Activated T-cell treated with anti-CD3 and anti-CD28 coated beads, Interleukin-2, amount 50 U/mL, for 4 hours (primary cell): ENCODE data around the gene PDS5B. TPM values are rescaled to one million over a fixed set of nuclear protein-coding genes. Genes with fewer than 3 reads are reported as not detected.
A peak's percentile ranks its signal among the peaks of the same experiment; 100 is the strongest.

Source experiments
- ATAC-seq, 2 donors: fragments of 200-7000 bp; cut with Tn5 transposase; one replicate each; pipeline ENCODE4 v1.10.0; 2021
- DNase-seq: peaks from one replicate; pipeline ENCODE4 v3.0.0-alpha.2; 2020
- H3K27me3 Mint-ChIP-seq: one replicate; pipeline ENCODE4 v1.8.0; 2021; ENCODE audit warnings: low read depth, mixed read lengths
- H3K36me3 Mint-ChIP-seq: one replicate; pipeline ENCODE4 v1.8.0; 2022; ENCODE audit warnings: mixed read lengths; ENCODE audit not compliant: insufficient read depth
- H3K4me1 Mint-ChIP-seq: one replicate; pipeline ENCODE4 v1.8.0; 2021; ENCODE audit warnings: low read depth, mixed read lengths
- H3K4me3 Mint-ChIP-seq: one replicate; pipeline ENCODE4 v1.8.0; 2021; ENCODE audit warnings: mild to moderate bottlenecking, moderate library complexity, mixed read lengths
- H3K9me3 Mint-ChIP-seq: one replicate; pipeline ENCODE4 v1.8.0; 2021; ENCODE audit warnings: mixed read lengths
- total RNA-seq, 3 donors: library from RNA; stranded (reverse); gene quantifications; one replicate each; pipeline ENCODE4 v1.2.1, GENCODE V29; 2021

PDS5B gene
- total RNA-seq, 3 donors from 2014 or later, result 37.6 to 41.8 (median 38.2) TPM

DNA sequence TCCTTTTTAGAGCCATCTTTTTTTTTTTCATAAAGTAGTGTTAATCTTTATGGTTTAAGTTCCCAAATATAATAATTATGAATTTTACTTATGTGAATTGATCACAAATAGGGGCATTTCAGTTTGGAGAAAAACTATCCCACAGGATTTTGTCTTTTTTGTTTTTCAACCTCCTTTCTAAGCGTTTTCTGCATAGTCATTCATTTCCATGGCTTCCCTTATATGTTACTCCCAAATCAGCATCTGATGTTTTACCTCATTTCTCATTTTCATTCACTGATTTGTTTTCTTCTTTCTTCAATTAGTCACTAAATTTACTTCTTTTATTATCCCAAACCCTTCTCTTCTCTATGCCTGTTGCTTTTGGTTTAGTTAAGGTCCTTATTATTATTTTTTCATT lies 24.7 kb downstream of the PDS5B start:
- peaks cover 21% of the 10 kb centered on the region for H3K36me3 Mint-ChIP-seq
- DNase-seq (no peak), ATAC-seq (no peak)
- peaks cover 18% of the 10 kb centered on the region for H3K9me3 Mint-ChIP-seq
- no peaks in the 10 kb centered on the region for H3K27me3 Mint-ChIP-seq
- H3K4me3 Mint-ChIP-seq, result no peak overlapping the region
- H3K4me1 Mint-ChIP-seq, result peaks cover 53% of the 10 kb centered on the region

DNA sequence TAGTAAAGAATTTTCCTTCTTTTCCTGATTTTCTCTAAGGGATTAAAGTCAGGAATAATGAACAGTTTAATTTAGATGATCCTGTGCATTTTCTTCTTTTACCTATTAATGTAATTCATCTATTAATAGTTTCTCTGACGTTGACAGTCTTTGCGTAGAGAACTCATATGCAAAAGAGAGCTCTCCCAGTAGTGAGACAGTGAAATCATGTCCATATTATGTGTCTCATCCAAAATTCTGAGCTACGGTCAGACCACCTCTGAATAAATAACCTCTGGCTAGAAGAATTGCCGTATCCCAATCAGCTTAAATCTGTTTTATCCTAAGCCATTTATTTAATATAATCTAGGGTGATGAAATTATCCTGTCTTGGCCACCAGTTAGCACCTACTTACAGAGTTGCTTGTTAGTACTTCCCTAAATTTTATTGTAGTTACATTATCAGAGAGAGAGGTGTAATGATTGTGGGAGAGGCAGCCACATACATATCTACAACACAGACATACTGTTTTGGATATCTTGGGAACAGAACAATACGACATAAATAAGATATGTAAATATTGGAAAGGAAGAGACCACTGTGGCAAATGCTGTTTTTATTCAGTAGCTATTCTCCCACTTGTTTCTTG lies 30.7 kb downstream of the PDS5B start:
- Mint-ChIP-seq H3K36me3 (peaks cover 25% of the 10 kb centered on the region), H3K4me3 (no peak overlapping the region), H3K9me3 (peaks cover 18% of the 10 kb centered on the region), H3K27me3 (no peaks in the 10 kb centered on the region), H3K4me1 (peaks cover 25% of the 10 kb centered on the region)
- ATAC-seq, result no peak
- DNase-seq, result no peak

DNA sequence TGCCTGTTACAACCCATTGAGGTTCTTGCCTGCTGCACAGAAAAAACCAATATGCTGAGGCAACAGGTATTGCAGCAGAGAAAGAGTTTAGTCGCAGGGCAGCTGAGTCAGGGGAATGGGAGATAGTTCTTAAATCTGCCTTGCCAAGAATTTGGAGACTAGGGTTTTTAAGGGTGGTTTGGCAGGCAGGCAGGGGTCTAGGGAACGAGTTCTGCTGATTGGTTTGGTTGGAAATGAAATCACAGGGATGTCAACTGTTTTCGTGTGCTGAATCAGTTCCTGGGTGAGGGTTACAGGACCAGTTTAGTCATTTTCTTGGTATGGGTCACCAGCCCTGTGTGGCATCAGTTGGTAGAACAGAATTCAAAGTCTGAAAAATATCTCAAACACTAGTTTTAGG lies 36.6 kb downstream of the PDS5B start:
- ATAC-seq (peak; percentile 66 to 81), DNase-seq (no peak)
- Mint-ChIP-seq H3K27me3 (no peaks in the 10 kb centered on the region), H3K9me3 (peaks cover 19% of the 10 kb centered on the region), H3K4me3 (no peak overlapping the region), H3K4me1 (peaks cover 43% of the 10 kb centered on the region), H3K36me3 (peaks cover 21% of the 10 kb centered on the region)

DNA sequence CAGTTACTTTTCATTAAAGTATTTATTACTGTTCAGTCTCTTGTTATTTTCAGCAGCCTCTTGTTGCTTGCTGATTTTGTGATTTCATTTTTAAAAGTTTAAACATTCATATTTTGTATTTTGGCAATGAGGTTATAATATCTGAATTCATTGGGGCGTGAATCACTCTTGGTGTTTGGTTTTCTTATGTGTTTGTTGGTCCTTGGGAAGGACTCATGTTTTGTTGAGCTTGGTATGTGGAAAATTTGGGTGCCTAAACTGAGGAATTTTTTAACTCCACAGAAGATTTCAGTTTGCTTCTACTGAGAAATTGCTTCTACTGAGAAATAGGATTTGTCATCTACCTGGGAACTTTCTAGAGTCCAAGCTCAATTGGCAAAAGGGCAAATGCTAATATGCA lies 38.2 kb downstream of the PDS5B start:
- Mint-ChIP-seq H3K4me3 (no peak overlapping the region), H3K9me3 (peaks cover 19% of the 10 kb centered on the region), H3K4me1 (peaks cover 41% of the 10 kb centered on the region), H3K36me3 (peaks cover 17% of the 10 kb centered on the region), H3K27me3 (no peaks in the 10 kb centered on the region)
- DNase-seq (no peak), ATAC-seq (no peak)

DNA sequence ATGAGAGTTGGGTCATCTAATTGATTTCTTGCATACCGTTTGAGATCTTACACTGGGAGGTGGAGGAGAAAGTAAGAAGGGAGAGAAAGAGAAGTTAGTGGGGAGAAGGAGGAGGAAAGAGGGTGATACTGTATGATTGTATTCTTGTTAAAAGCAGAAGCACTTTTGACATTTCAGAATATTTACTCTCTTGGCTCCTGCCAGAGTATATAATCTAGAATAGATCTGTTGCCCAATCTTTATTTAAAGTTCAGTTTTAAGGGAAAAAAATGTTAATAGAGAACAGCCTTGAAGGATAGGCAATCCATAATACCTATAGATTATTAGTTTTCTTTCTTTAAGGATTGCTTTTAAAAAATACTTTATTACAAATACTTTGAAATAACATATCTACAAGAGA lies 41.5 kb downstream of the PDS5B start:
- Mint-ChIP-seq H3K27me3 (no peaks in the 10 kb centered on the region), H3K9me3 (peaks cover 5% of the 10 kb centered on the region), H3K4me3 (no peak overlapping the region), H3K4me1 (peaks cover 44% of the 10 kb centered on the region), H3K36me3 (peaks cover 20% of the 10 kb centered on the region)
- DNase-seq, result no peak
- no peak for ATAC-seq

DNA sequence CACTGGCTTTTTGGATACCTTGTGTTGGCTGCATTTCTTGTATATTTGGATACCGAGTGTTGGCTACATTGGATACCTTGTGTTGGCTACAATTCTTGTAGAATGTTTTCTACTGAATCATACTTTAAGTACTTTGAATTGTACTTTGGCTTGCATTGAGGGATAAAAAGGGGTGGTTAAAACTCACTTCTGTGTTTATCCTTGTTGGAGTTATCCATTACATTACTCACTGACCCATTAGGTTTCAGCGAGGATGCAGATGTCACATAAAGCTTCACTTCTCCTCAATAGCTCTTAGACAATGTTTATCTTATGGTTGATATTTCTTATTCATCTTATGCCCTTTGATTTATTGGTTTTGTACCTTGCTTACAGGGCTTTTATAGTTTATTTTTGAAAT lies 43.1 kb downstream of the PDS5B start:
- Mint-ChIP-seq H3K36me3 (peaks cover 11% of the 10 kb centered on the region), H3K9me3 (no peaks in the 10 kb centered on the region), H3K4me1 (peaks cover 44% of the 10 kb centered on the region), H3K27me3 (no peaks in the 10 kb centered on the region), H3K4me3 (no peak overlapping the region)
- ATAC-seq, result no peak
- DNase-seq, result no peak

DNA sequence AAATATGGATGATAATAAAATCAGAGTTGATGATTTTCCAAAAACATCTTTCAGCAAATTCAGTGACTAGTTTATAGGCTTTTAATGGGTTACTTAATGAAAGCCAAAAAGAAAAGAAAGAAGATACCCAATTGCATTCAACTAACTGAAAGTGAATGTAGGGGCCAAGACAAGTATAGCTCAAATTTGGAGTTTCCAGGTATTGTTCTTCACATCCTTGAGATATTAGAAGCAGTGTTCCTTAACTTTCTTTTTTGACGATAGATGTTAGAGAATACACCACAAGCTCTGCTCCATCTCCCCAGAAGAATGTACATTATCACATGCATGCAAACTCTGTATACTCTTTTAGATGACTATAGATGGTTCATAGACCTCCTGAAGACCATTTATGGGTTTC lies 43.6 kb downstream of the PDS5B start:
- ATAC-seq (no peak), DNase-seq (no peak)
- H3K9me3 Mint-ChIP-seq, result no peaks in the 10 kb centered on the region
- H3K27me3 Mint-ChIP-seq, result no peaks in the 10 kb centered on the region
- H3K36me3 Mint-ChIP-seq, result peaks cover 11% of the 10 kb centered on the region
- no peak overlapping the region for H3K4me3 Mint-ChIP-seq
- H3K4me1 Mint-ChIP-seq, result peaks cover 39% of the 10 kb centered on the region

DNA sequence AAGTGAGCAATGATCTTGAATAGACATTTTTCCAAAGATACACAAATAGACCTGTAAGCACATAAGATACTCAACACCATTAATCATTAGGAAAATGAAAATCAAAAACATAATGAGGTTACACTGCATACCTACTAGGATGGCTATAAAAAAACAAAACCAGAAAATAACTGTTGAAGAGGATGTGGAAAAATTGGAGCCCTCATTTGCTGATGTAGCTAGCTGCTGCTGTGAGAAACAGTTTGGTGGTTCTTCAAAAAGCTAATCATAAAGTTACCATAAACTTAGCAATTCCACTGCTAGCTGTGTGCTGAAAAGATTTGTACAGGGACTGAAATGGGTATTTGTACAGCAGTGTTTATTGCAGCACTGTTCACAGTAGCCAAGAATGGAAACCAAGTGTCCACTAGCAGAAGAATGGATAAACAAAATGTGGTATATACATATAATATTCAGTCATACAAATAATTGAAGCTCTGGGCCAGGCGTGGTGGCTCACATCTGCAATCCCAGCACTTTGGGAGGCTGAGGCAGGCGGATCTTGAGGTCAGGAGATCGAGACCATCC lies 46.2 kb downstream of the PDS5B start:
- Mint-ChIP-seq H3K4me1 (peaks cover 24% of the 10 kb centered on the region), H3K27me3 (no peaks in the 10 kb centered on the region), H3K4me3 (no peak overlapping the region), H3K36me3 (peaks cover 11% of the 10 kb centered on the region), H3K9me3 (no peaks in the 10 kb centered on the region)
- ATAC-seq, result no peak
- DNase-seq, result no peak

DNA sequence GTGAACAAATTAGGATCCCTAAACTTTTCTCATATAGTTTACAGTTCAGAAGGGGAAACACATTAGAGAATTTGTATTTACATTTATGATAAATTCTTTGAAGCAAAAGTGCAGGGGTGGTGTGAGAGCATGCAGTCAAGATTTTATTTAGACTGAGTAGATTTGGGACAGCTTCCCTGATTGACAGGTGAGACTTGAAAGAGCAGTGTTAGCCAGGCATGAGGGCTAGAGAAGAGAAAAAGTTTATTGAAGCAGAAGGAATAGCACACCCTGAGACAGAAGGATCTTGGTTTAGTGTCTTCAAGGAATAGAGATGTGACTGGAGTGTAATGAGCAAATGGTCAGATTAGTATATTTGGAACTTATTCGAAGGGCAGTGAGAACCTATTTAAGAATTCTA lies 50.5 kb downstream of the PDS5B start:
- Mint-ChIP-seq H3K9me3 (no peaks in the 10 kb centered on the region), H3K4me1 (peaks cover 28% of the 10 kb centered on the region)
- ATAC-seq, result no peak

DNA sequence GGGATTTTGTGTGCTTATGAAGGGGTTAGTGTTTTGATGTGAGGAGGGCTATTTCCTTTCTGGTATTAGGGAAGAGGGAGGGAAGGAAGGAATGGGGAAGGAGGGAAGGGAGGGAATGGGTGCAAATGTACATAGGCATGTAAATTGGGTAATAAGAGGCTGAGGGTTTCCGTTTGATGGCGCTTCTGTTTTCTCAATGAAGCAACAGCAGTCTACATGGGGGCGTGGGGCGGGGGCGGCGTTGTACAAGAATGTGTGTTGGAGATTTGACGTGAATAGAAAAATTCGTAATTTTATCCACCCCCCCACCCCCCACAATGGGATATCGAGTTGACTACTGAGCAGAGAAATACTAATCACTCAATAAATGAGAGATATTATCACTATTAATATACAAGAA lies 52.5 kb downstream of the PDS5B start:
- DNase-seq (no peak), ATAC-seq (no peak)
- H3K9me3 Mint-ChIP-seq, result no peaks in the 10 kb centered on the region
- no peak overlapping the region for H3K4me3 Mint-ChIP-seq
- peaks cover 37% of the 10 kb centered on the region for H3K4me1 Mint-ChIP-seq
- no peaks in the 10 kb centered on the region for H3K27me3 Mint-ChIP-seq
- no peaks in the 10 kb centered on the region for H3K36me3 Mint-ChIP-seq

More for the DNA sequence above, 50.5 kb downstream of the PDS5B start:
- no peaks in the 10 kb centered on the region for H3K27me3 Mint-ChIP-seq
- no peak overlapping the region for H3K4me3 Mint-ChIP-seq
- no peaks in the 10 kb centered on the region for H3K36me3 Mint-ChIP-seq
- no peak for DNase-seq

DNA sequence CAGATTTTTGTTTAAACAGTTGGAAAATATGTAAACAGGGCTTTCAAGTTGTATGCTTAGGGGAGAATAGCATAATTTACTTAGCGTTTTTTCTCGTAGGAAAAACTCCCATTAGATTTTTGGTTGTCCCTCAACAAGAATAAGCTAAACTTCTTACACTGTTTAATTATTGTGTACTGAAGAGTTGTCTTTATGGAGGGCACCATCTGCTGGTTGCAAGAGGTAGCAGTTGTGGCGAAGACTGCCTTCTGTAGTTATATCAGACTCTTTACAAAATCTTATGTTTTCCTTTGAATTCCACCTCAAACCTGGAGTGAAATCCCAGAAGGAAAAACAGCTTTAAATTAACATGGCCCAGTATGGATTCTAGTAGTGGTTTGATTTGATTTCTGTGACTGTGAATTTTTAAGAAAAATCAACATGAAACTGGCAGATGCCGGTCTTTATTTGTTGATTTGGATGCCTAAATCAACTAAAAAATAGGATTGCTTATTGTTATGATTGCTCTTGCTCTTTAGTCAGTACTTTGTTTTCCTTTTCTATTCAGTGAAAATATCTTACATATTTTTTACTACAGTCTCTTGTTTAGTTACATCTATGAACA lies 53.4 kb downstream of the PDS5B start:
- no peak overlapping the region for H3K4me3 Mint-ChIP-seq
- peak; percentile 76 to 85 for ATAC-seq

DNA sequence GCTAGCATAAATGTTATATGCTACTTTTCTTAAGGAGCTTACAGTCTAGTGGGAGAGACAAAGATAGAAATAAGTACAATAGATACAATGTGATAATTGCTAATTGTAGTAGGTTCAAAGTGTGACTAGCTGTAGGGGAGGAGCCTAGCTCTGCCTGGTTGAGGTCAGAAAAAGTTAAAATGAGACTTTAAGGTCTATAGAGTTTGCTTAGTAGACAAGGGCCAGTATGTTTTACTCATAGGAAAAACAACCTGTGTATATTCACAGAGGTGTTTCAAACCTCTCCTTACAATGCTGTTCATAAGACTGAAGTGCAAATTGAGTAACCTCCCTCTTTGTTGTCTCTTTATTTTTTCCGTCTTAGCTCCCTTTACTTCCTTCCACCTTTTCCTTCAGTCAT lies 56.1 kb downstream of the PDS5B start:
- ATAC-seq (no peak), DNase-seq (no peak)
- Mint-ChIP-seq H3K27me3 (no peaks in the 10 kb centered on the region), H3K9me3 (no peaks in the 10 kb centered on the region), H3K36me3 (no peaks in the 10 kb centered on the region), H3K4me1 (peaks cover 61% of the 10 kb centered on the region), H3K4me3 (no peak overlapping the region)

More for the DNA sequence above, 53.4 kb downstream of the PDS5B start:
- H3K4me1 Mint-ChIP-seq, result peaks cover 37% of the 10 kb centered on the region
- no peaks in the 10 kb centered on the region for H3K36me3 Mint-ChIP-seq
- H3K27me3 Mint-ChIP-seq, result no peaks in the 10 kb centered on the region
- no peaks in the 10 kb centered on the region for H3K9me3 Mint-ChIP-seq
- DNase-seq, result peak; percentile 16

DNA sequence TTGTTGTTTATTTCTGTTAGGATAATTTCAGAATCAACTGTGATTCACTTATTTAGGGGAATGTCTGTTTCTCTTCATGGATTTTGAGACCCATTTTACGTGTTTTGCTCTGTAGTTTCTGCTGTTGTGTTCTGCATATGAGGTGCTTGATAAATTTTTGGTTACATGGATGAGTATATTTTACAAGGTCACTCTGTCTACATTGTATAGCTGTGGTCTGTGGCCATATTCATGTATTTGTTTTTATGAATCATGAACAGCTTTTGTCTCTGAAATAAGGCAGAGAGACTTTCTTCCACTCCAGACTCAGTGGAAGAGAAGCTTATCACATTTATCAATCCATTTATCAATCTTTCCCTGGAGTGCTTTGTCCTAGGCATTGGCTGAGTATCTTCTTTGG lies 56.6 kb downstream of the PDS5B start:
- Mint-ChIP-seq H3K4me3 (no peak overlapping the region), H3K36me3 (no peaks in the 10 kb centered on the region), H3K4me1 (peaks cover 64% of the 10 kb centered on the region), H3K27me3 (no peaks in the 10 kb centered on the region), H3K9me3 (no peaks in the 10 kb centered on the region)
- ATAC-seq, result no peak
- no peak for DNase-seq

DNA sequence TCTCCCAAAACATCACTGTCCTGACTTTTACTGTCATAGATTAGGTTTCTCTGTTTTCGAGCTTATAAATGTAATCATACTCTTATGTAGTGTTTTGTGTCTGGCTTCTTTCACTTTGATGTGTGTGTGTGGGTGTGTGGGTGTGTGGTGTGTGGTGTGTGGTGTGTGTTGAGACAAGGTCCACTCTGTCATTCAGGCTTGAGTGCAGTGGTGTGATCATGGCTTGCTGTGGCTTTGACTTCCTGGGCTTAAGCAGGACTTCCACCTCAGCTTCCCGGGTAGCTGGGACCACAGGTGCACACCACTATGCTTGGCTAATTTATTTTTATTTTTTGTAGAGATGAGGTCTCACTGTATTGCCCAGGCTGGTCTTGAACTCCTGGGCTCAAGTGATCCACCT lies 59.6 kb downstream of the PDS5B start:
- no peak for DNase-seq
- no peaks in the 10 kb centered on the region for H3K9me3 Mint-ChIP-seq
- no peaks in the 10 kb centered on the region for H3K36me3 Mint-ChIP-seq
- H3K27me3 Mint-ChIP-seq, result no peaks in the 10 kb centered on the region
- H3K4me3 Mint-ChIP-seq, result no peak overlapping the region
- peaks cover 74% of the 10 kb centered on the region for H3K4me1 Mint-ChIP-seq
- peak; percentile 74 to 81 for ATAC-seq

DNA sequence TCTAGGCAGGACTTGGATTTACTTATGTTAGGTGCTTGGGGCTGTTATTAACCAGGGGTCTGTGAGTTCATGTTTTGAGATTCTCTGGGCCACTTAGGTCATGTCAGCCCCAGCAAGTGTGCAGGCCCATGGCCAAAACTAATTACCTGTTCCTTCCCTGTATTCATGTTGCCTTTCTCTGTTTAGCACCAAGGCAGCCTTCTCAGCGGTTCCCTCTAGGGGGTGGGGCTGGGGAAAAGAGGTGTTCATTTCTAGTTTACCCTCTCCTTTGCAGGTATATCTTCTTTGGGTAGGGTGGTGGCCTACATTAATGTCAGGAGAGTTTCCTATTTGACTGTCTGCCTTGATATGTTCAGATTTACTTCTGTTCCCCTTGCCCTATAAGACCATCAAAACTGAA lies 61.7 kb downstream of the PDS5B start:
- ATAC-seq, result no peak
- H3K4me3 Mint-ChIP-seq, result no peak overlapping the region

More for the DNA sequence above, 61.7 kb downstream of the PDS5B start:
- Mint-ChIP-seq H3K9me3 (no peaks in the 10 kb centered on the region), H3K27me3 (no peaks in the 10 kb centered on the region), H3K36me3 (peaks cover 1% of the 10 kb centered on the region), H3K4me1 (peaks cover 61% of the 10 kb centered on the region)
- DNase-seq, result no peak
